ENCODE data around the gene ARL6IP1. TPM values are rescaled to one million over a fixed set of nuclear protein-coding genes. Genes with fewer than 3 reads are reported as not detected.

The ARL6IP1 gene
- polyA plus RNA-seq, 1 of the 3 experiments (the other 2 are of a cell fraction), result 95.8 TPM

- POLR2A ChIA-PET, result interaction anchor here (2.4 kb wide), 1 partner anchor 8 kb away, joined by 9 read pairs; the partner anchor contains the start of gene ARL6IP1
- 92% methylated on average over 11 of the region's 11 CpGs for WGBS (ENCODE audit: low lambda C conversion rate)
- peak overlapping the region in 1 of 2 experiments; percentile 30; a peak in 2 of 4 replicates for H3K27ac ChIP-seq (ENCODE audit: low read depth in 2 of 2, low read length in 1 of 2)
- peaks cover 63 to 77% of the 10 kb centered on the region in 2 experiments for H3K36me3 ChIP-seq (replicated peaks in 1 of 2; ENCODE audit: control insufficient read depth in 1 of 2, insufficient read depth in 2 of 2, low read length in 1 of 2)
- peaks cover 8% of the 10 kb centered on the region in 2 experiments for H3K4me1 ChIP-seq (ENCODE audit: control insufficient read depth in 1 of 2, insufficient read depth in 2 of 2, low read depth in 1 of 2, low read length in 1 of 2)
- CTCF ChIA-PET, result interaction anchor here (0.9 to 1.5 kb wide), 2 partner anchors 9 to 12 kb away, joined by 3 to 4 read pairs; partner anchors contain the start of gene ARL6IP1
- no peak for DNase-seq
- H3K27me3 ChIP-seq (ENCODE audit: insufficient read depth), result no peaks in the 10 kb centered on the region
- TF ChIP-seq MXI1 (IDR thresholded peaks at IDR 0.05; ENCODE audit: low read depth, low read length) (no peak), CHD2 (IDR thresholded peaks at IDR 0.05; ENCODE audit: low read length, partially characterized antibody) (no peak), MEF2A (IDR thresholded peaks at IDR 0.05; ENCODE audit: borderline replicate concordance, low read depth) (no peak), NRF1 (IDR thresholded peaks at IDR 0.05; ENCODE audit: low read depth, low read length) (no peak), RXRA (IDR thresholded peaks at IDR 0.05; ENCODE audit: borderline replicate concordance, low read depth) (no peak), TCF12 (IDR thresholded peaks at IDR 0.05) (no peak), FOSL2 (IDR thresholded peaks at IDR 0.05; ENCODE audit: borderline replicate concordance, low read depth) (no peak), JUND (IDR thresholded peaks at IDR 0.05) (no peak), YY1 (IDR thresholded peaks at IDR 0.05; ENCODE audit: low read depth) (no peak)
- TF ChIP-seq, protein P1, sequence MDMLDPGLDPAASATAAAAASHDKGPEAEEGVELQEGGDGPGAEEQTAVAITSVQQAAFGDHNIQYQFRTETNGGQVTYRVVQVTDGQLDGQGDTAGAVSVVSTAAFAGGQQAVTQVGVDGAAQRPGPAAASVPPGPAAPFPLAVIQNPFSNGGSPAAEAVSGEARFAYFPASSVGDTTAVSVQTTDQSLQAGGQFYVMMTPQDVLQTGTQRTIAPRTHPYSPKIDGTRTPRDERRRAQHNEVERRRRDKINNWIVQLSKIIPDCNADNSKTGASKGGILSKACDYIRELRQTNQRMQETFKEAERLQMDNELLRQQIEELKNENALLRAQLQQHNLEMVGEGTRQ (IDR thresholded peaks at IDR 0.05; ENCODE audit: borderline replicate concordance, low read depth, low read length), result no peak
- TF ChIP-seq, protein P2, sequence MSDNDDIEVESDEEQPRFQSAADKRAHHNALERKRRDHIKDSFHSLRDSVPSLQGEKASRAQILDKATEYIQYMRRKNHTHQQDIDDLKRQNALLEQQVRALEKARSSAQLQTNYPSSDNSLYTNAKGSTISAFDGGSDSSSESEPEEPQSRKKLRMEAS (IDR thresholded peaks at IDR 0.05; ENCODE audit: low read depth), result no peak
- TF ChIP-seq, protein P3, sequence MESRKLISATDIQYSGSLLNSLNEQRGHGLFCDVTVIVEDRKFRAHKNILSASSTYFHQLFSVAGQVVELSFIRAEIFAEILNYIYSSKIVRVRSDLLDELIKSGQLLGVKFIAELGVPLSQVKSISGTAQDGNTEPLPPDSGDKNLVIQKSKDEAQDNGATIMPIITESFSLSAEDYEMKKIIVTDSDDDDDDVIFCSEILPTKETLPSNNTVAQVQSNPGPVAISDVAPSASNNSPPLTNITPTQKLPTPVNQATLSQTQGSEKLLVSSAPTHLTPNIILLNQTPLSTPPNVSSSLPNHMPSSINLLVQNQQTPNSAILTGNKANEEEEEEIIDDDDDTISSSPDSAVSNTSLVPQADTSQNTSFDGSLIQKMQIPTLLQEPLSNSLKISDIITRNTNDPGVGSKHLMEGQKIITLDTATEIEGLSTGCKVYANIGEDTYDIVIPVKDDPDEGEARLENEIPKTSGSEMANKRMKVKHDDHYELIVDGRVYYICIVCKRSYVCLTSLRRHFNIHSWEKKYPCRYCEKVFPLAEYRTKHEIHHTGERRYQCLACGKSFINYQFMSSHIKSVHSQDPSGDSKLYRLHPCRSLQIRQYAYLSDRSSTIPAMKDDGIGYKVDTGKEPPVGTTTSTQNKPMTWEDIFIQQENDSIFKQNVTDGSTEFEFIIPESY (IDR thresholded peaks at IDR 0.05; ENCODE audit: borderline replicate concordance, low read depth), result no peak
- H3K9ac ChIP-seq, result no peak overlapping the region
- no peak overlapping the region for H3K4me2 ChIP-seq
- no peak overlapping the region for H3K4me3 ChIP-seq (ENCODE audit: low read depth in 2 of 2, low read length in 1 of 2)
- no peak overlapping the region for H2AFZ ChIP-seq (ENCODE audit: low read depth)
- H4K20me1 ChIP-seq (ENCODE audit: insufficient read depth), result peaks cover 36% of the 10 kb centered on the region
- H3K9me2 ChIP-seq, result no peaks in the 10 kb centered on the region
- peaks cover 61% of the 10 kb centered on the region for H3F3A ChIP-seq (replicated peaks; ENCODE audit: insufficient read depth)
- peaks cover 80% of the 10 kb centered on the region for H3K79me2 ChIP-seq (ENCODE audit: insufficient read depth)
- H3K9me3 ChIP-seq, result no peaks in the 10 kb centered on the region
These were observed 8.4 kb downstream of the ARL6IP1 start for GRCh38 chr16:18792836-18793433.
